ENCODE results near the gene RGS5. TPM values are rescaled to one million over a fixed set of nuclear protein-coding genes. Genes with fewer than 3 reads are reported as not detected.
A peak's percentile ranks its signal among the peaks of the same experiment; 100 is the strongest.

The RGS5 gene
- total and polyA plus RNA-seq, 2 donors from 2014 or later: 60.5 to 359 TPM

DNA sequence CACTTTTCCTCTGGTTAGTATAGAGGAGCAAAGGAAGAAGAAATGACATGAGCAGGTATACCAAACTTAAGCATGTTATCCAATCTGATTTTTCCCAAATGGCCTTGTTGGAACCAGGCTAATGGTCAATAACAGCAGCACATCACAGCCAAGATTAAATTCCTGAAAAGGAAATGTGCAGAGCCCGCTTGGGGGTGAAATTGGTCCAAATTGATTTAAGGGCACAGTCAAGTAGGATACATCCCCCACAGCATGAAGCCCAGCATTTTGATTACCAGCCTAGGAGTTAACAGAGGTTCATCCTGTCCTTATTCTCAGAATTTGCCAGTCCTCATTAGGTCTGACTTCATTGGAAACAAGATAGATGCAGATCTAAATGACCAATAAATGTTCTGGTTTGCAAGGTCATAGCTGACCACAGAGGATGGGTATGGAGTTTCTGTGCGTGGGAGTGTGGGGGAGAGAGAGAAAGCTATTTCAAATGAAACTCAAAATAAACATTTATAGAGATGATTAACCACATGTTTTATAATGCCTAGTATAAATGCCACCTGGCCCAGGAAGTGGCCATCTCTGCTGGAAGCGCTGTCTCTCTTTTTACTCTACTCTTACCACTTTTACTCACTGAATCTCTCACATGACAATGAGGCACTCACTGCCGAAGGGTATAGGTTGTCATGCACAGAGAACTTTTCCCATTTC, 38.7 kb downstream of the RGS5 start:
- FAIRE-seq: no peak
- TF ChIP-seq, protein P1, sequence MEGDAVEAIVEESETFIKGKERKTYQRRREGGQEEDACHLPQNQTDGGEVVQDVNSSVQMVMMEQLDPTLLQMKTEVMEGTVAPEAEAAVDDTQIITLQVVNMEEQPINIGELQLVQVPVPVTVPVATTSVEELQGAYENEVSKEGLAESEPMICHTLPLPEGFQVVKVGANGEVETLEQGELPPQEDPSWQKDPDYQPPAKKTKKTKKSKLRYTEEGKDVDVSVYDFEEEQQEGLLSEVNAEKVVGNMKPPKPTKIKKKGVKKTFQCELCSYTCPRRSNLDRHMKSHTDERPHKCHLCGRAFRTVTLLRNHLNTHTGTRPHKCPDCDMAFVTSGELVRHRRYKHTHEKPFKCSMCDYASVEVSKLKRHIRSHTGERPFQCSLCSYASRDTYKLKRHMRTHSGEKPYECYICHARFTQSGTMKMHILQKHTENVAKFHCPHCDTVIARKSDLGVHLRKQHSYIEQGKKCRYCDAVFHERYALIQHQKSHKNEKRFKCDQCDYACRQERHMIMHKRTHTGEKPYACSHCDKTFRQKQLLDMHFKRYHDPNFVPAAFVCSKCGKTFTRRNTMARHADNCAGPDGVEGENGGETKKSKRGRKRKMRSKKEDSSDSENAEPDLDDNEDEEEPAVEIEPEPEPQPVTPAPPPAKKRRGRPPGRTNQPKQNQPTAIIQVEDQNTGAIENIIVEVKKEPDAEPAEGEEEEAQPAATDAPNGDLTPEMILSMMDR (IDR thresholded peaks at IDR 0.05; ENCODE audit: borderline replicate concordance, extremely low read depth, insufficient read depth): no peak
- Histone ChIP-seq H3K4me1 (ENCODE audit: control insufficient read depth in 2 of 3, insufficient read depth in 2 of 3, low read depth in 1 of 3, low read length in 3 of 3) (peaks cover 0 to 3% (median 0%) of the 10 kb centered on the region in 3 donors), H3K27ac (ENCODE audit: low read depth in 2 of 2, low read length in 2 of 2) (no peak overlapping the region), H3K27me3 (ENCODE audit: control insufficient read depth, insufficient read depth, low read length) (no peaks in the 10 kb centered on the region), H3K9me3 (ENCODE audit: control insufficient read depth in 2 of 3, insufficient read depth in 1 of 3, low read length in 3 of 3) (no peaks in the 10 kb centered on the region), H3K9ac (ENCODE audit: low read length in 3 of 3) (no peak overlapping the region), H3K4me3 (ENCODE audit: low read length in 3 of 3) (no peak overlapping the region), H3K36me3 (ENCODE audit: control insufficient read depth in 2 of 3, insufficient read depth in 3 of 3, low read length in 3 of 3) (no peaks in the 10 kb centered on the region)
- intact Hi-C loops (cut with DNase I): no loop called here
- DNase-seq: peak in 2 of 5 donors; percentile 26 to 33

DNA sequence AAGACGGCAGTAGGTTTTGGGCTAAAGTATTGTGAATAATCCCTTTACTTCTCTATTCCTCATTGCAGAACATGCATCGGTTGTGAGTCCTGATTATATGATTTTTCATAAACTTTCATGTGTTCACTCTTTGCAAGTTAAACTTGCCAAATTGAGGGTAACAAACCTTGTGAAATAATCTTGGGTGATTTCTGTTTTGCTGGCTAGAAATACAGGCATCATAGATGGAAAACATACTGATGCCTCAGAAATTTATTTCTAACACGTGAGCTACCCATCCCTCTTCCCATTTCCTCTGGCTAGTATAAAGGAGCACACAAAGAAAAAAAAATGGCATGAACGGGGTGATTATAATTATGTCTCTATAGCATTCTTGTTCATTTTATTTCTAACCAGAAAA, 39.6 kb downstream of the RGS5 start:
- Histone ChIP-seq H3K36me3 (ENCODE audit: control insufficient read depth in 2 of 3, insufficient read depth in 3 of 3, low read length in 3 of 3) (no peaks in the 10 kb centered on the region), H3K27ac (ENCODE audit: low read depth in 2 of 2, low read length in 2 of 2) (no peak overlapping the region), H3K9ac (ENCODE audit: low read length in 3 of 3) (no peak overlapping the region), H3K4me1 (ENCODE audit: control insufficient read depth in 2 of 3, insufficient read depth in 2 of 3, low read depth in 1 of 3, low read length in 3 of 3) (peaks cover 0 to 3% (median 0%) of the 10 kb centered on the region in 3 donors), H3K27me3 (ENCODE audit: control insufficient read depth, insufficient read depth, low read length) (no peaks in the 10 kb centered on the region), H3K9me3 (ENCODE audit: control insufficient read depth in 2 of 3, insufficient read depth in 1 of 3, low read length in 3 of 3) (no peaks in the 10 kb centered on the region), H3K4me3 (ENCODE audit: low read length in 3 of 3) (no peak overlapping the region)
- no peak for DNase-seq
- TF ChIP-seq, protein P1 (IDR thresholded peaks at IDR 0.05; ENCODE audit: borderline replicate concordance, extremely low read depth, insufficient read depth): no peak
- no peak for FAIRE-seq
- intact Hi-C loops (cut with DNase I): no loop called here

DNA sequence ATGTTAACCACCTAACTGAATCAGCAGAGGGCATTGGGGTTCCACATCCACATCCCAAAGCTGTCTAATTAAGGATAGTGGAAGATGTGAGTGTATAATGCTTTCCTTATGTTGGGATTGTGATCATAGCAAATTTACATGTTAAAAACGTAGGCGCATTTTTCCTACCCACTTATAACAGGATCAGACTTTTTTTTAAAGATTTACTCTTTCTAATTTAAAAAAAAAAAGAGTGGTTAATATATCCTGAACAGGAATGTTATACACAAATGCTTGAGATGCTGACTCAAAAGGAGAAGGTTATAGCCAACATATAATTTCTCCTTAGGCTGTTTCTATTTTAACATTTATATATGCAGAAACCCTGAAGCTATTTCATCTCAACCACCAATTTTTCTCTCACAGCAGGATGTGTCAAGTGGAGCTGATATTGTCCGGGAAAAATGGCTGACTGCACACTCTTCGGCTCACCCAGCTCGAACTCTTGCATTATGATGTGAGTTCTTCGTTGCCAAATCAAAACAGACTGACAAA, 40.3 kb downstream of the RGS5 start:
- Histone ChIP-seq H3K4me3 (ENCODE audit: low read length in 3 of 3) (no peak overlapping the region), H3K27me3 (ENCODE audit: control insufficient read depth, insufficient read depth, low read length) (no peaks in the 10 kb centered on the region), H3K9me3 (ENCODE audit: control insufficient read depth in 2 of 3, insufficient read depth in 1 of 3, low read length in 3 of 3) (no peaks in the 10 kb centered on the region), H3K36me3 (ENCODE audit: control insufficient read depth in 2 of 3, insufficient read depth in 3 of 3, low read length in 3 of 3) (no peaks in the 10 kb centered on the region), H3K9ac (ENCODE audit: low read length in 3 of 3) (no peak overlapping the region), H3K4me1 (ENCODE audit: control insufficient read depth in 2 of 3, insufficient read depth in 2 of 3, low read depth in 1 of 3, low read length in 3 of 3) (peaks cover 0 to 3% (median 0%) of the 10 kb centered on the region in 3 donors), H3K27ac (ENCODE audit: low read depth in 2 of 2, low read length in 2 of 2) (no peak overlapping the region)
- TF ChIP-seq, protein P1 (IDR thresholded peaks at IDR 0.05; ENCODE audit: borderline replicate concordance, extremely low read depth, insufficient read depth): no peak
- FAIRE-seq (no peak), DNase-seq (no peak)
- intact Hi-C loops (cut with DNase I): no loop called here
